HG02885 (cell line): Measurements from ENCODE around the gene SMIM24.

Experiments
- ATAC-seq: cut with Tn5 transposase; IDR thresholded peaks from one replicate; pipeline ENCODE4 v1.9.1; 2021; ENCODE audit warnings: mild to moderate bottlenecking; ENCODE audit not compliant: unreplicated experiment, poor library complexity

SMIM24 gene

GRCh38 chr19:3476830-3477229, 3.5 kb downstream of the SMIM24 start:
- no peak for ATAC-seq

GRCh38 chr19:3475449-3475848, 4.9 kb downstream of the SMIM24 start:
- ATAC-seq: no peak

GRCh38 chr19:3474614-3475013, 5.7 kb downstream of the SMIM24 start:
- ATAC-seq: no peak

GRCh38 chr19:3474010-3474409, 6.3 kb downstream of the SMIM24 start:
- ATAC-seq: no peak

- ATAC-seq: no peak
Measured at GRCh38 chr19:3471954-3472655, 8.2 kb downstream of the SMIM24 start.

- ATAC-seq: no peak
Measured at GRCh38 chr19:3470500-3471128, 9.7 kb downstream of the SMIM24 start.

GRCh38 chr19:3469638-3470499, 10.5 kb downstream of the SMIM24 start:
- ATAC-seq: no peak

GRCh38 chr19:3468211-3468610, 12.1 kb downstream of the SMIM24 start:
- no peak for ATAC-seq

- no peak for ATAC-seq
Measured at GRCh38 chr19:3467437-3468198, 12.7 kb downstream of the SMIM24 start.

- no peak for ATAC-seq
Measured at GRCh38 chr19:3466635-3467034, 13.7 kb downstream of the SMIM24 start.

GRCh38 chr19:3465552-3465951, 14.8 kb downstream of the SMIM24 start:
- ATAC-seq: no peak

- ATAC-seq: no peak
Measured at GRCh38 chr19:3464587-3465235, 15.6 kb downstream of the SMIM24 start.

GRCh38 chr19:3463714-3464586, 16.4 kb downstream of the SMIM24 start:
- no peak for ATAC-seq

- ATAC-seq: no peak
Measured at GRCh38 chr19:3462991-3463713, 17.2 kb downstream of the SMIM24 start.

GRCh38 chr19:3459965-3460582, 20.3 kb downstream of the SMIM24 start:
- ATAC-seq: no peak

GRCh38 chr19:3459089-3459881, 21.0 kb downstream of the SMIM24 start:
- ATAC-seq: no peak
